CD4-positive, alpha-beta T cell treated with Interleukin-21 for 1 hour (primary cell): Measurements from ENCODE around the gene SCNN1G.
"Not testable (repeated sequence)": the region's sequence is repeated elsewhere in the genome, so short reads cannot be mapped to it uniquely, and the experiment has no call there.

ENCODE experiments used
- DNase-seq: peaks from one replicate; pipeline ENCODE4 v3.0.0-alpha.2; 2020

Gene SCNN1G, protein sequence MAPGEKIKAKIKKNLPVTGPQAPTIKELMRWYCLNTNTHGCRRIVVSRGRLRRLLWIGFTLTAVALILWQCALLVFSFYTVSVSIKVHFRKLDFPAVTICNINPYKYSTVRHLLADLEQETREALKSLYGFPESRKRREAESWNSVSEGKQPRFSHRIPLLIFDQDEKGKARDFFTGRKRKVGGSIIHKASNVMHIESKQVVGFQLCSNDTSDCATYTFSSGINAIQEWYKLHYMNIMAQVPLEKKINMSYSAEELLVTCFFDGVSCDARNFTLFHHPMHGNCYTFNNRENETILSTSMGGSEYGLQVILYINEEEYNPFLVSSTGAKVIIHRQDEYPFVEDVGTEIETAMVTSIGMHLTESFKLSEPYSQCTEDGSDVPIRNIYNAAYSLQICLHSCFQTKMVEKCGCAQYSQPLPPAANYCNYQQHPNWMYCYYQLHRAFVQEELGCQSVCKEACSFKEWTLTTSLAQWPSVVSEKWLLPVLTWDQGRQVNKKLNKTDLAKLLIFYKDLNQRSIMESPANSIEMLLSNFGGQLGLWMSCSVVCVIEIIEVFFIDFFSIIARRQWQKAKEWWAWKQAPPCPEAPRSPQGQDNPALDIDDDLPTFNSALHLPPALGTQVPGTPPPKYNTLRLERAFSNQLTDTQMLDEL

DNA sequence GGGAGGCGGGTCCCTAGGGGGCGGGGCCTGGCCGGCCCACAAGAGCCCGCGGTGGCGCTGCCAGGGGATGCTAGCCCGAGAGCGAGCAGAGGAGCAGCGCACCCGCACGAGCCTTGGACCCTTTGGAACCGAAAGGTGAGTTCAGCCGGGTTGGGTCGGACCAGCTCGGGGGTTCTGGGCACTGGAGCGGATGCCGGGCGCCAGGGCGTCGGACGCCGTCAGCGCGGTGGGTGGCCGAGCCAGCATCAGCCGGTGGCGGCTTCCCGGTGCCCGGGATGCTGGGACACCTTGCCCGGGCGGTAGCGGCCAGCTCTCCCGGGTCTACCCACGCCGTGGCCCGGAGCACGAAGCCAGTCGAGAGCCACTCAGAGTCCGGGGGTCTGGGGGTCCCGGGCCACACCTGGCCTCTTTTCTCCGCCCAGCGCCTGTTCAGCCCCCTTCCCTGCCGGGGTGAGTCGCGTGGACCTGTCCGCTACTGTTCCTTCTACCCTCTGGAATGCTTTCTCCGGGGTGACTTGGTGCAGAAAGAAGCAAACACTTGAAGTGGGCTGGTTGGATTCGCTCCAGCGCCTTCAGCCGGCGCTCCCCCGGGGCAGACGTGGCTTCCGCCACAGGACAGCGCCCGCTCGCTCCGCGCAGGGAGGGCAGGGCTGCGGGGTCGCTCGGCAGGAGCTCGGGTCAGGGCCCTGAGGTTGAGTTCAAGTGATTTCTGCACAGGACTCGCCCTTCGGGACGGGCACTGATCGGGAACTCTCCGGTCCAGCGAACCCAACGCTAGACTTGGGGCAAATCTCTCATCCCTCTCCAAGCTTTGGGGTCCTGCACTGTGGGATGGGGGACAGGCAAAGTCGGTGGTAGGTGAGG is at the start of gene SCNN1G:
TSS of gene SCNN1G (plus strand) at position 67 of the 864 bp plus-strand sequence. CDS start 3,527 bp downstream, outside the sequence.
- DNase-seq, result no peak

DNA sequence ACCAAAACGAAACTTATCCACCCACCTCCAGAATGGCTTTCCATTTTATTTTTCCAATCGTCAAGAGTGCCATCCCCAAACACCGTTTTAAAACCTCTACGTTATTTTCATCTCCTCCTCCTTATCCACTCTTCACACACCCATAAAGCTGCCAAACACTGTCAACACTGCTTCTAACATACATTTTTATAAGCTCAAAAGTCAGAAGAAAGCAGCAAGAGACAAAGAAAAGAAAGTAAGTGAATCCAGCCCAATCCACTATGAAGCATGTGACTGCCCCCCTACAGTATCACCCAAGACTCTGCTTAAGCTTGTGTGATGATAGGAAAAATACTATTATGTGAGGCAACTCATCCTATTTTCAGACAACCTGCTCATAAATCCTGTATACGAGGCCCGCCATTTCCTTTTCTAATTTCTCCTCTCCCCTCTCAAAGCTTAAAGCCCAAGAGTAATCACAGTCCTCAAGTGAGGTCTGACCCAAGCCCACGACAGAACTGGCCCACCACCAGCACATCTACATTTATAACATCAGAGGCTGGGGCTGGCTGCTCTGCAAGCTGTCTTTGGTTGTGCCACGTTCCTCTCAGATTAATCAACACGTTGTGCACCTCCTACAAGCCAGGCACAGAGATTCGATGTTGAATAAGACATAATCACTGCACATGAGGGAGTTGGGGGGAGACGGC is 49.6 kb upstream of the SCNN1G start:
- DNase-seq, result no peak

DNA sequence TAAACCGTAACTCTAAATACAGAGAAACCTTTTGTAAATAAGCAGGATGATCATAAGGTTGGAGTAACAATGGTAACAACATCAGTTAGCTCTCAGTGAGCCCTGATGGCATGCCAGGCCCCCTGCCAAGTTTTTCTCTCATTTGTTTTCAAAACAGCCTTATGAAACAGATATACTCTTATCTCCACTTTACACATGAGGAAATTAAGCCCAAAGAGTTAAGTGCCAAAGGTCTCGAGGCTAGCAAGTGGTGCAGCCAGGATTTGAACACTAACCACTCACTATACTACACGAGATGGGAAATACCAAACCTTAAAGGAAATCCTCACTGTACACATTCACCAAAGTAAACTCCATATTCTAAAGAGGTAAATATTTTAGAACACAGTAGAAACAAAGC is 48.3 kb upstream of the SCNN1G start:
- no peak for DNase-seq

DNA sequence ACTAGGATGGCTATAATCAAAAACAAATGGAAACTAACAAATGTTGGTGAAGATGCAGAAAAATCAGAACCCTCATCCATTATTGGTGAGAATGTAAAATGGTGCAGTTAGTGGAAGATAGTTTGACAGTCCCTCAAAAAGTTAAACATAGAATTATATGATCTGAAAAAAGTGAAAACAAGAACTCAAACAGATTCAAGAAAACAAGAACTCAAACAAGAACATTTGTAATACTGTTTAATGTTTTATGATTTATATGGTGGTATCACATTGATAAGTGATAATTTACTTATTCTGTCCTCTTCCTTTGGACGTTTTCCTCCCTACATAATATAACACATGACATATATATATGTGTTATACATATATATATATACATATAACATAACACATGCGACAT is 45.3 kb upstream of the SCNN1G start:
- DNase-seq, result no peak

DNA sequence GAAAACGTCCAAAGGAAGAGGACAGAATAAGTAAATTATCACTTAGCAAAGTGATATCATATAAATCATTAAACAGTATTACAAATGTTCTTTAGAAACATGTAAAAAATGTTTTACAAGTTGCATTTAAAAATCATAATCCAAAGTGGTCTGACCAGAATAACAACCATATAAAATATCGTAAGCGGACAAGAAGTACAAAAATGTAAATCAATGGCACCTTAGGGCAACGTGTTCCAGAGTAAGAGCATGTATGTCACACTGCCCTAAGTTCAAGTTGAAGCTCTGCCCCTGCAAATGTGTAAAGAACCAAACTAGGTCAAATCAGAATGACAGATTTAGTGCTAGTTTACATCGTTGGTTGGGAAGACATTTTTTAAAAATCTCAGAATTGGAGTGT is 44.7 kb upstream of the SCNN1G start:
- DNase-seq, result no peak

DNA sequence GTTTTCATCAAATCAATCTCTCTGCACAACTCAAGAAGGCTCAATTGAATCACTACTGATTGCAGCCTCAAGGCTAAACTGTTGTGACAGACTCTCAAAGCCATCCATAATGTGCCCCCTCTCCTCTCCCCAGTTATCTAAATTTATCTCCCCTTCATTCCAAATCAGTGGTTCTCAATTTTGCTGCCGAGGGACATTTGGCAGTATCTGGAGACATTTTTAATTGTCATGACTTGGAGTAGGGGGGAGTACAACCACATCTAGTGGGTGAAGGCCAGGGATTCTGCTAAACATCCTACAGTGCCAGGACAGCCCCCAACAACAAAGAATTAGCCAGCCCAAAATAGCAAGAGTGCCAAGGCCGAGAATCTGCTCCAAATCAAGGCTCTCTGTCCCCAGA is 42.4 kb upstream of the SCNN1G start:
- DNase-seq, result no peak

DNA sequence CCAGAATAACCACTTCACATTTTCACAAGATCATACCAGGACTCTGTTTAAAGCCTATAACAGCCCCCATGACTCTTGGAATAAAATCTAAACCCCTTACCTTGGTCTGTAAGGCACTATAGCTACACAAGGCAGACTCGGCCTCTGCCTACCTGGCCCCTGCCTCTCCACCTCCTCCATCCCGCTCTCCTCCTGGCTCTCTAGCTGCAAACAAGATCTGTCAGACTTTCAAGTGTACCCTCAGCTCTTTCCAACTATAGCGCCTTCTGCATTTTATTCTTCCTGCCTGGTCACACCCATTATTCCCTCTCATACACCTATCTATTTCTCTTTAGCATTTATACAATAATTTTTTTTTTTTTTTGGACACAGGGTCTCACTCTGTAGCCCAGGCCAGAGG is 41.5 kb upstream of the SCNN1G start:
- no peak for DNase-seq

DNA sequence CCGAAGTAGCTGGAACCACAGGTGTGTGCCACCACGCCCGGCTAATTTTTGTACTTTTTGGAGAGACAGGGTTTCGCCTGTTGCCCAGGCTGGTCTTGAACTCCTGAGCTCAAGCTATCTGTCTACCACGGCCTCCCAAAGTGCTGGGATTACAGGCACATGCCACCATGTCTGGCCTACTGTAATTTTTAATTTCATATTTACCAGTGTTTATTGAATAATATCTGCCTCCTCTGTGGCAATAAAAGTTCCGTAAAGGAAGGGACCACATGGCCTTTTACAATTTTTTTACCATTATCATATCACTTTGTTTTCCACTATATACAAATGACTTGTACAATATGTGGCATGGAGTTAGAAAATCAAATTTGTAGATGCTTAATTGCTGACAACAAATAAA is 41.0 kb upstream of the SCNN1G start:
- no peak for DNase-seq

DNA sequence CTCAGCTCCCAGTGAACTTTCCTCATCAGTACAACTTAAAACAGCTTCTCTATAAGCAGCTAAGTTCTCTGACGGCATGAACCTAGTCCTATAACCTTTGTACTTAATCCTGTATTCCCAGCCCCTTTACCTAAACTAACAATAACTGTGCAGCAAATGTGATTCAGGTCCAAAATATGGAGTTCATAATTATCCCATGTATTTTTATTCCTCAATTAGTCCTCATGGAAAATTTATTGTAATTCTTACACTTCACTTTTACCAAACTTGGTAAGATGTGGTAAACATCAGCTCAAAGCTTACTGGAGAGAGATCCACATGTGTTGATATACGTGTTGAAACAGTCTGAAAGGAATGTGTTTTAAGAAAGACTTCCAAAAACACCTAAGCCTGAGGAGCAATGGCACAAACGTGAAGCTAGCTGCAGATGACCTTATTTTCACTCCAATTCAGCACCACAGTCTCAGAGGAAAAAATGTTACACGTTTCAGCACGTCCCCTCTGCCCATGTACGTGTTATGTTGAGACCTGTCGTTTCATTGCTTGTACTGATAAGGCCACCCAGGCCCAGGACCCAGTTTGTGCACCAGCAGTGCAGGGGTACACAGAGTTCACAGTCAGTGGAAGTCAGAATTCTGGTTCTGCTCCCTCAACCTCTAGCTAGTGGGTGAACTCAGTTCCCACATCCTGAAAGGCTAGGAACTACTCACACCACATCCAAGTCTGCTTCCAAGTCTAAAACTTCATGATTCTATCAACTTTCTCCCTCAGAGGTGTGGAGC is 40.4 kb upstream of the SCNN1G start:
- DNase-seq, result no peak

DNA sequence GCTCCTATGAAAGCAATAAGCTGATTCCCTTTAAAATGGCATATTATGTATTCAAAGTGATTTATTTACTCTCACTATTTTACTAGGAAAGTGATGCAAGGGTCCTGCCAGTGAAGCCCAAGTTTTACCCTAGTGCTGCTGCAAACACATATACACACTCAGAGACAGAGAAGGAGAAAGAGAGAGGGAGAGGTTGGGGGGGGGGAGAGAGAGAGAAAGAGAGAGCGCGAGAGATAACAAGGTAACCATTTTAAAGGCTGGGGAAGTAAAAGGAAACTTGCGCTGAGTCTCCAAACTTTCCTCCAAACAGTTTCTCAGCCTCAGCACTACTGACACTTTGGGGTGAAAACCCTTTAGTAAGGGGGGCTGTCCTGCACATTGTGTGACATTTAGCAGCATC is 39.2 kb upstream of the SCNN1G start:
- no peak for DNase-seq

DNA sequence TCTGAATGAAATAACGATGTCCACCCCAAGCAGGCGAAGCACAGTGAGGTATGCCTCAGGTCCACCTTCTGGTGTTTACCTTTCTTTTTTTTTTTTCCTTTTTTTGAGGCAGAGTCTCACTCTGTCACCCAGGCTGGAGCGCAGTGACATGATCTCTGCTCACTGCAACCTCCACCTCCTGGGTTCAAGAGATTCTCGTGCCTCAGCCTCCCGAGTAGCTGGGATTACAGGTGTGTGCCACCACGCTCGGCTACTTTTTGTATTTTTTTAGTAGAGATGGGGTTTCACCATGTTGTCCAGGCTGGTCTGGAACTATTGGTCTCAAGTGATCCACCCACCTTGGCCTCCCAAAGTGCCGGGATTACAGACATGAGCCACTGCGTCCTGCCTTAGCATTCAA is 38.2 kb upstream of the SCNN1G start:
- DNase-seq, result not testable (repeated sequence)

DNA sequence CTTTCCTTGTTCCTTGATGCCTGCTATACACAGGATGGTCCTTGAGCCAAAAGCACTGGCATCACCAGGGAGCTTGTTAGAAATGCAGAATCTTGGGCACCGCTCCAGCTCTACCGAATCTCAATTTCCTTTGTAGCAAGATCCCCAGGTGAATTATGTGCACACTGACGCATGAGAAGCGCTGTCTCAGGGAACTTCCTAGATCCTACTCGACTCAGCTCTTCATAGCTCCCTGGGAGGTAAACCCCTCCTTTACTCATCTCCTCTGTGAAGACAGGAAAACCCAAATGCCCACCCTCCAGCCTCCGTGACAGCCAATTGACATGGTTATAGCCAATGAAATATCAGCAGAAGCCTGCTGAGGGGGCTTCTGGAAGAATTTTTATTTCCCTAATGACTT is 37.4 kb upstream of the SCNN1G start:
- DNase-seq, result no peak

DNA sequence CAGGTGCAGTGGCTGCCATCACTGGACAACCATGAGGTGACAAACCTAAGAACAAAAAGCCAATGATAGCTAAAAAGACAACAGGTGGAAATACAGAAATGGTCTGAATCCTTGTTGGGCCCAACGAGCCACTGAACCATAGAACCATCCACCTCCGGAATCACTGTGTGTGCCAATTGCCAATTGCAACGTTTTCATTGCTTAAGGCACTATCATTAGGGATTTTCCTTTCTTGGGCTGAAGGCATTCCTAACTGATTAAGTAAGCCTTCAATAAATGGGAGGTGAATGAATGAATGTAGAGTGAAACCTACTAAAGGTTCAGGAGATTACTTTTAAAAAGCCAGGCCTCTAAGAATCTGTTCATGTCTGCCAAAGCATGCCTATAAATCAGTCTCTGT is 36.9 kb upstream of the SCNN1G start:
- no peak for DNase-seq

DNA sequence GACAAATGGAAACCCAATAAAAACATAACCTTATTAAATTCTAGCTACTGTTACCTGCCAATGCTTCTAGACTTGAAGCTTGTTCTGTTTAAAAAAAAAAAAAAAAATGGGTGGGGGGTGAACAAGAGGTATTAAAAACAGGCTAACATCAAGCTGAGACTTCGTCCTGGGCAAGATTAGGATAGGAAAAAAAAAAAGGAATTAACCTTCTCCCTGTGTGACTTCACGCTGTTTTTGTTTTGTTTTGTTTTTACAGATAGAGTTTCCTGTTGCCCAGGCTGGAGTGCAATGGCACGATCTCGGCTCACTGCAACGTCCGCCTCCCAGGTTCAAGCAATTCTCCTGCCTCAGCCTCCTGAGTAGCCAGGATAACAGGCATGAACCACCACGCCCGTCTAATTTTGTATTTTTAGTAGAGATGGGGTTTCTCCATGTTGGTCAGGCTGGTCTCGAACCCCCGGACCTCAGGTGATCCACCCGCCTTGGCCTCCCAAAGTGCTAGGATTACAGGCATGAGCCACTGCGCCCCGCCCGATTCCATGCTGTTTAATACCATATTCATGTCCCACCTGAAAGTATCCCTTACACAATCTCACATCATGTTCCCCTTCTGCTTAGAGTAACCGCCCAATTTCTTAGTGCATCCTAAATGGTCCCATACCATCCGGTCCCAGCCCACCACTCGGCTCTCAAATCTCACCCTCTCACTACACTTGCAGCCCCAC is 35.5 kb upstream of the SCNN1G start:
- no peak for DNase-seq

DNA sequence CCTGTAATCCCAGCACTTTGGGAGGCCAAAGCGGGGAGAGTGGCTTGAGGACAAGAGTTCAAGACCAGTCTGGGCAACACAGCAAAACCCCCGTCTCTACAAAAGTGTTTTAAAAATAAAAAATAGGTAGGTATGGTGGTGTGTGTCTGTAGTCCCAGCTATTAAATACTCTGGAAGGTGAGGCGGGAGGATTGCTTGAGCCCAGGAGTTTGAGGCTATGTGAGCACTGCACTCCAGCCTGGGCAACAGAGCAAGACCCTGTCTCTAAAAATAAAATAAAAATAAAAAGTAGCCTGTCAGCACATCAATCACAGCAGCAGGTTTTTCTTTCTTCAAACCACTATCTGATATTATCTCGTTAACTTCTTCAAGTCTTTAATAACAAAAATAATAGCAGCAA is 34.9 kb upstream of the SCNN1G start:
- no peak for DNase-seq

DNA sequence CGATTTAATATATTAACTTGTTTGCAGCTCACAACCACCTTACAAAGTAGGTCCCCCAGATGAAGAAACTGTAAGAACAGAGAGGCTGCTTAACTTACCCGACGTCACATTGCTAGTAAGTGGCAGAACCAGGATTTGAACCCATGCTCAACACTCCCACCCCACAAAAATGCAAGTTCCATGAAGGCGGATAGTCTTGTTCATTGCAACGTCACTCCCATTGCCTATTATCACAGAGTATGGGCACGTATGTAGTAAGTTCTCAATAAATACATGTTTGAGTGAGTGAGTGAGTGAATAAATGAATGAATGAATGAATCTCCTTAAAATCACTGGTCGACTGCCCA is 34.4 kb upstream of the SCNN1G start:
- no peak for DNase-seq

DNA sequence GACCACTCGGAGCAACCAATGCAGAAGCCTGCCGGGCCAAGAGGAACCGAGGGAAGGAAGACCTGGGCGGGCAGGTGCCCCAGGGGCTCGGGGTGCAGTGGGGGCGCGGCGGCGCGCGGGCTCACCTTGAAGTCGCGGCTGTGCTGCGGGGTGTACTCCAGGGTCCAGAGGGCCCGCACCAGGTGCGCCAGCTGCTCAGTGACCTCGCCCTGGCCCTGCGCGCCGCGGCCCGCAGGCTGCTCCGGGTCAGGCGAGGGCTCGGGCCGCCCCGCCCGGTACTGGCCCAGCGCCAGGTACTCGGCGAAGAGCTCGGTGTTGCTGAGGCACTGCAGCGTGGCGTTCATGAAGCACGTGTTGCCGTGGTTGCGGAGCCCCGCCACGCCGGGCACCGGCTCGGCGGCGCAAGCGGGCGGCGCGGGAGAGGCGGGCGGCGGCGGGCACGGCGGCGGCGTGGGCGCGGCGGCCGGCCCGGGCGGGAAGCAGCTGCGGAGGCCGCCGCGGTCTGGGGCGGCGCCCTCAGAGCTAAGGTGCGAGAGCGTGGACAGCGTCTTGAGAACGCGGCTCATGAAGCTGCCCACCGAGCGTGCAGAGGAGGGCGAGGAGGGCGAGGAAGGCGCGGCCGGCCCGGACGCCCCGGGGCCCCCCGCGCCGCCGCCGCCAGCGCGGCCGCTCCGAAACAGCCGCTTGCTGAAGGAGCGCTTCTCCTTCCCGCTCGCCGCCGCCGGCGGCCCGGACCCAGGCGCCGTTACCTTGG is 33.9 kb upstream of the SCNN1G start:
- DNase-seq, result peak; percentile 54

DNA sequence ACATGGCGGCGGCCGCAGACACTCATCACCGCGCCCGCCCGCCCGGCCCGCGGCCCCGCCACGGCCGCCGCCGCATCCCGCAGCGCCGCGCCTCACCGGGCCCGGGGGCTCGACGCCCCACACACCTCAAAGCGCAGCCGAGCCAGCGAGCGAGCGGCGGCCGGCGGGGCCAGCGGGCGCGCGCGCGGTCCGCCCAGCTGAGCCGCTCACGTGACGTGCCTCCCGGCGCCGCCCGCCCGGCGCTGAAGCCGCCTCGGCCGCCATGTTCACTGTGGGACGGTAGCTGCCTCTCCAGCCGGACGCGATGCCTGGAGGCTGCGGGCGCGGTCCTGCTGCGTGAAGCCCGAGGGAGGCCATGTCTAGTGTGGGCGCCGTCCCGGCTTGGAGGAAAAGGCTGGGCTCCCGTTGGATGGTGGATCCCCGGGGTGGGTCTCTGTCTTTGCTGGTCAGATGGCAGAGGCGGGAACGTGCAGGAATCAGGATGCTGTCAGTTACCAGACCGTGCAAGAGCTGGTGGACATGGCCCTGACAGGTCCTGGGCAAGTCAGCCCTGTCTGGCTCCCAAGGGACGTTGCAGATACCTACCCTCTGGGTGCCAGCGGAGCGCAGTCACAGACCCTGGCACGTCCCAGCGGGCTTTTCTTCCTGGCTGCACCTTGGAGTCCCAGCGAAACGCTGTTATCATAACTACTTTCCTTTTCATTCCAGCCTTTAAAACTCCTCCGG is 33.1 kb upstream of the SCNN1G start, which contains the start of gene USP31:
TSS of gene USP31 (minus strand) at position 186 of the 726 bp plus-strand sequence. CDS start at position 4, 182 bp downstream.
- DNase-seq, result peak; percentile 91

DNA sequence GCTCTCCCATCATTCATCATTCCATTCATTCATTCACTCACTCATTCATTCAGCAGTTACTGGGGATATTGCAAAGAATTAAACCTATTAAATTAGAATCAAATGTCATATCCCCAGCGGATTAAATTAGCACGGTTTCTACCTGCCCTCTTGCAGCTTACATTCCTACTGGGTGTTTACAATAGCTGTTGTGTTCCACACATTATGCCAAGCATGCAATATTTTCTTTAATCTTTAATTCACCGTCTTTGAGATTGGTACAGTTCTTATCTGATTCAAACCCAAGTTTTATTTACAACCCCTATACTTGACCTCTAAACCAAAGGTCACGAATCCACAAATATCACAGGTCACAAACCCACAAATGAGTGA is 32.6 kb upstream of the SCNN1G start:
- no peak for DNase-seq
